Lower leg skin (tissue), 4 donors: ENCODE data around the gene MMP7. TPM values are rescaled to one million over a fixed set of nuclear protein-coding genes. Genes with fewer than 3 reads are reported as not detected.

Source experiments
- DNase-seq, 2 donors: peaks; one replicate each; pipeline ENCODE4 v3.0.0-alpha.2; 2019; ENCODE audit warnings: low spot score in 2 of 2
- H3K4me3 ChIP-seq: fragments of 200-600 bp; sonication (generic); 2 replicates; pipeline ENCODE4 v1.5.1; 2017; ENCODE audit warnings: mild to moderate bottlenecking, low read depth; ENCODE audit not compliant: poor library complexity, severe bottlenecking
- CTCF ChIP-seq, 3 donors: fragments of 450-650 bp; IDR thresholded peaks; one replicate each; pipeline ENCODE4 v1.5.1; 2016; ENCODE audit warnings: antibody characterized with exemption in 3 of 3, mild to moderate bottlenecking in 3 of 3, moderate library complexity in 2 of 3
- POLR2A ChIP-seq, 2 donors: fragments of 450-650 bp; IDR thresholded peaks; one replicate each; pipeline ENCODE4 v1.6.1; 2016 to 2017; ENCODE audit warnings: antibody characterized with exemption in 2 of 2, mild to moderate bottlenecking in 1 of 2, moderate library complexity in 1 of 2
- WGBS, 2 donors: methylation state at CpG; one replicate each; pipeline ENCODE4 v1.1.5; 2018; 5-methylcytosine and 5-hydroxymethylcytosine counted together
- intact Hi-C: fragments of 100-400 bp; cut with DNase I; formaldehyde crosslinking; loops from one replicate; pipeline ENCODE4 v1.15.0; 2023; ENCODE audit warnings: low total_unique reads
- total RNA-seq, 4 donors: library from RNA; depleted of rRNA; stranded (reverse); fragments of >200 nt; gene quantifications; one replicate each; pipeline ENCODE4 v1.1.0, GENCODE V29; 2016

Gene MMP7
- total RNA-seq, 4 donors from 2014 or later = 15.9 to 195 (median 95.8) TPM

GRCh38 chr11:102551169-102551781 is 20.7 kb upstream of the MMP7 start:
- no peak overlapping the region for H3K4me3 ChIP-seq
- 77 to 80% methylated on average over 6 of the region's 6 CpGs for WGBS, 2 donors
- DNase-seq = no peak
- TF ChIP-seq CTCF (IDR thresholded peaks at IDR 0.05) = no peak
- intact Hi-C loops = no loop called here

GRCh38 chr11:102546923-102547471 is 16.4 kb upstream of the MMP7 start:
- H3K4me3 ChIP-seq = no peak overlapping the region
- intact Hi-C loops = no loop called here
- DNase-seq = no peak
- TF ChIP-seq POLR2A (IDR thresholded peaks at IDR 0.05) (no peak), CTCF (IDR thresholded peaks at IDR 0.05) (no peak)
- 66 to 87% methylated on average over 3 of the region's 3 CpGs for WGBS, 2 donors

- 65 to 70% methylated on average over 4 of the region's 4 CpGs for WGBS, 2 donors
- no peak overlapping the region for H3K4me3 ChIP-seq
- intact Hi-C loops = no loop called here
- TF ChIP-seq CTCF (IDR thresholded peaks at IDR 0.05) (no peak), POLR2A (IDR thresholded peaks at IDR 0.05) (no peak)
- no peak for DNase-seq
These were observed 15.9 kb upstream of the MMP7 start for GRCh38 chr11:102546427-102546826.

GRCh38 chr11:102545701-102546100 is 15.2 kb upstream of the MMP7 start:
- DNase-seq = no peak
- intact Hi-C loops = no loop called here
- TF ChIP-seq POLR2A (IDR thresholded peaks at IDR 0.05) = no peak
- no peak for TF ChIP-seq CTCF (IDR thresholded peaks at IDR 0.05)
- no peak overlapping the region for H3K4me3 ChIP-seq
- 62 to 73% methylated on average over 4 of the region's 4 CpGs for WGBS, 2 donors

- no peak for TF ChIP-seq CTCF (IDR thresholded peaks at IDR 0.05)
- TF ChIP-seq POLR2A (IDR thresholded peaks at IDR 0.05) = no peak
- no peak overlapping the region for H3K4me3 ChIP-seq
- intact Hi-C loops = no loop called here
- WGBS, 2 donors = 93 to 95% methylated on average over 1 of the region's 1 CpG
- no peak for DNase-seq
These were observed 14.0 kb upstream of the MMP7 start for GRCh38 chr11:102544594-102544993.

- no peak for TF ChIP-seq CTCF (IDR thresholded peaks at IDR 0.05)
- no peak for TF ChIP-seq POLR2A (IDR thresholded peaks at IDR 0.05)
- intact Hi-C loops = no loop called here
- no peak overlapping the region for H3K4me3 ChIP-seq
- WGBS, 2 donors = 61 to 66% methylated on average over 2 of the region's 2 CpGs
- DNase-seq = no peak
These were observed 9.0 kb upstream of the MMP7 start for GRCh38 chr11:102539567-102539966.
